Left lung (tissue), 10 donors: ENCODE measurements around the gene FILIP1L. TPM values are rescaled to one million over a fixed set of nuclear protein-coding genes. Genes with fewer than 3 reads are reported as not detected.

ENCODE experiments used
- ATAC-seq: fragments of 200-7000 bp; cut with Tn5 transposase; one replicate; pipeline ENCODE4 v1.9.1; 2020; ENCODE audit warnings: moderate library complexity
- DNase-seq, 4 donors: peaks; one replicate each; pipeline ENCODE4 v3.0.0-alpha.2; 2013 to 2020
- H3K27ac ChIP-seq, 2 donors: fragments of 200-600 bp; sonication (generic) in 1 of 2; one replicate each; pipeline versions ENCODE4 v1.5.0 to v1.8.0; 2020 to 2021
- H3K27me3 ChIP-seq, 2 donors: fragments of 200-600 bp; sonication (generic) in 1 of 2; one replicate each; pipeline versions ENCODE4 v1.5.0 to v1.8.0; 2020 to 2021
- H3K36me3 ChIP-seq, 2 donors: fragments of 200-600 bp; sonication (generic) in 1 of 2; one replicate each; pipeline versions ENCODE4 v1.5.0 to v1.8.0; 2020 to 2021
- H3K4me1 ChIP-seq, 2 donors: fragments of 200-600 bp; one replicate each; pipeline ENCODE4 v1.8.0; 2021
- H3K4me3 ChIP-seq, 2 donors: fragments of 200-600 bp; sonication (generic) in 1 of 2; one replicate each; pipeline versions ENCODE4 v1.5.0 to v1.8.0; 2020 to 2021; ENCODE audit warnings: mild to moderate bottlenecking in 1 of 2
- H3K9me3 ChIP-seq, 2 donors: fragments of 200-600 bp; sonication (generic) in 1 of 2; one replicate each; pipeline versions ENCODE4 v1.5.0 to v1.8.0; 2020 to 2021
- CTCF ChIP-seq, 2 donors: fragments of 200-600 bp; sonication (generic) in 1 of 2; IDR thresholded peaks; one replicate each; pipeline versions ENCODE4 v1.5.0 to v1.8.0; 2021; ENCODE audit warnings: antibody characterized with exemption in 2 of 2
- intact Hi-C, 2 donors: fragments of 100-400 bp; cut with DNase I; formaldehyde crosslinking; loops; one replicate each; pipeline versions ENCODE4 v1.11.2 to v1.14.2; 2022
- polyA plus RNA-seq, 6 donors: library from polyadenylated mRNA; unstranded; fragments of 120-200 nt; gene quantifications; one replicate each; pipeline ENCODE4 v1.2.1, GENCODE V29; 2013; ENCODE audit not compliant: insufficient read length in 6 of 6
- total RNA-seq, 2 donors: library from RNA; stranded (reverse); fragmentation: NEBNext Ultra II Directional; extraction: Animal tissue kit (Norgen Biotek cat#: 25700); gene quantifications; one replicate each; pipeline ENCODE4 v1.2.1, GENCODE V29; 2021
- donor health status: DM: no; HTN: yes; CAD: no.
- donor health status: DM: no; HTN: no; CAD: no.

Gene FILIP1L
- total and polyA plus RNA-seq, 8 donors = 10.6 to 68.9 (median 14.8) TPM

GRCh38 chr3:100102757-100103156 is 11.5 kb downstream of the FILIP1L start:
- peaks cover 37 to 46% of the 10 kb centered on the region in 2 donors for H3K4me1 ChIP-seq
- no peak for TF ChIP-seq CTCF (IDR thresholded peaks at IDR 0.05)
- no peak overlapping the region for H3K27ac ChIP-seq
- no peak overlapping the region for H3K4me3 ChIP-seq
- H3K9me3 ChIP-seq = no peaks in the 10 kb centered on the region
- DNase-seq (no peak), ATAC-seq (no peak)
- H3K36me3 ChIP-seq = no peaks in the 10 kb centered on the region
- intact Hi-C loops = no loop called here
- H3K27me3 ChIP-seq = no peaks in the 10 kb centered on the region

DNA sequence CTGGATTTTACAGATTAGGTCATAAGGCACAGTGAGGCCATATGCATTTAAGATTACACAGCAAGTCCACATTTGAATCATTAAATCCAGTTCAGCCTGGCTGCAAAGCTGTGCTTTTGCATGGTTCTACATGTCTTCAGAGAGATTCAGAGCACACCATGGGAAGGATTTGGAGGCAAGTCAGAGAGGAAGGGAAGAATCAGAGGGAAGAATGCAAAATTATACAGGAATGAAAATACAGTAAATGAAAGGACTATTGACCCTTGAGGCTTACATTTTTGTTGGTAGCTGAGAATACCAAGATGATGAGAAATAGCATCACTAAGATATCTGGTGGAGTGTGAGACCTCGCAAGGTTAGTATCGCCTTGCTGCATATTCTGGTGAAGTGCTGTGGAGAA is 13.9 kb downstream of the FILIP1L start:
- intact Hi-C loops = no loop called here
- Histone ChIP-seq H3K27me3 (no peaks in the 10 kb centered on the region), H3K36me3 (no peaks in the 10 kb centered on the region), H3K4me1 (peaks cover 13 to 33% of the 10 kb centered on the region in 2 donors), H3K4me3 (no peak overlapping the region), H3K27ac (peak overlapping the region in 1 of 2 donors; percentile 19), H3K9me3 (no peaks in the 10 kb centered on the region)
- DNase-seq (no peak), ATAC-seq (no peak)
- TF ChIP-seq CTCF (IDR thresholded peaks at IDR 0.05) = no peak

GRCh38 chr3:100099621-100100020 is 14.7 kb downstream of the FILIP1L start:
- peak; percentile 70 for ATAC-seq
- no peak for TF ChIP-seq CTCF (IDR thresholded peaks at IDR 0.05)
- no peak for DNase-seq
- intact Hi-C loops = no loop called here
- peak overlapping the region; percentile 14 to 19 for H3K27ac ChIP-seq
- H3K4me1 ChIP-seq = peaks cover 11 to 25% of the 10 kb centered on the region in 2 donors
- H3K4me3 ChIP-seq = no peak overlapping the region
- no peaks in the 10 kb centered on the region for H3K36me3 ChIP-seq
- H3K27me3 ChIP-seq = no peaks in the 10 kb centered on the region
- no peaks in the 10 kb centered on the region for H3K9me3 ChIP-seq

- peaks cover 11 to 17% of the 10 kb centered on the region in 2 donors for H3K4me1 ChIP-seq
These were observed 15.6 kb downstream of the FILIP1L start for GRCh38 chr3:100098784-100099070.

More at GRCh38 chr3:100098784-100099070, 15.6 kb downstream of the FILIP1L start:
- intact Hi-C loops = no loop called here
- Histone ChIP-seq H3K36me3 (no peaks in the 10 kb centered on the region), H3K4me3 (no peak overlapping the region), H3K27me3 (no peaks in the 10 kb centered on the region), H3K9me3 (no peaks in the 10 kb centered on the region), H3K27ac (peak overlapping the region in 1 of 2 donors; percentile 63)
- DNase-seq (no peak), ATAC-seq (no peak)
- TF ChIP-seq CTCF (IDR thresholded peaks at IDR 0.05) = no peak
